Peyer's patch (tissue), 4 donors: Measurements from ENCODE around the gene BRAT1. TPM values are rescaled to one million over a fixed set of nuclear protein-coding genes. Genes with fewer than 3 reads are reported as not detected.
A peak's percentile ranks its signal among the peaks of the same experiment; 100 is the strongest.
"Not testable (repeated sequence)": the region's sequence is repeated elsewhere in the genome, so short reads cannot be mapped to it uniquely, and the experiment has no call there.

Source experiments
- DNase-seq, 3 donors: peaks; one replicate each; pipeline ENCODE4 v3.0.0-alpha.2; 2017 to 2019
- H3K27ac ChIP-seq, 4 donors: fragments of 200-600 bp; sonication (generic); one replicate each; pipeline ENCODE4 v1.5.1; 2016 to 2019
- H3K27me3 ChIP-seq, 2 donors: fragments of 200-600 bp; sonication (generic); one replicate each; pipeline ENCODE4 v1.5.1; 2019
- H3K36me3 ChIP-seq, 3 donors: fragments of 200-600 bp; sonication (generic); one replicate each; pipeline ENCODE4 v1.5.1; 2016 to 2019
- H3K4me1 ChIP-seq, 4 donors: fragments of 200-600 bp; sonication (generic); one replicate each; pipeline ENCODE4 v1.5.1; 2016 to 2019
- H3K4me3 ChIP-seq, 4 donors: fragments of 200-600 bp; sonication (generic); 1 replicate in 3 of 4; 2 replicates in 1 of 4; pipeline ENCODE4 v1.5.1; 2016 to 2019; ENCODE audit warnings: mild to moderate bottlenecking in 1 of 4
- H3K9me3 ChIP-seq, 4 donors: fragments of 200-600 bp; sonication (generic); one replicate each; pipeline ENCODE4 v1.5.1; 2016 to 2019; ENCODE audit warnings: mild to moderate bottlenecking in 1 of 4
- POLR2A ChIP-seq, 2 donors: fragments of 450-650 bp; IDR thresholded peaks; one replicate each; pipeline ENCODE4 v1.5.1; 2017; ENCODE audit warnings: antibody characterized with exemption in 2 of 2, mild to moderate bottlenecking in 2 of 2, moderate library complexity in 2 of 2
- total RNA-seq, 4 donors: library from RNA; depleted of rRNA; stranded (reverse); fragments of >200 nt; gene quantifications; one replicate each; pipeline ENCODE4 v1.1.0, GENCODE V29; 2016
- TF ChIP-seq, protein P1 (sequence below), 6 experiments: fragments of 450-650 bp in 4 of 6; fragments of 200-600 bp in 2 of 6; sonication (generic) in 1 of 6; IDR thresholded peaks; one replicate each; pipeline ENCODE4 v1.5.1; 2017 to 2019; ENCODE audit warnings: antibody characterized with exemption in 6 of 6, mild to moderate bottlenecking in 3 of 6, moderate library complexity in 1 of 6

BRAT1 gene
- total RNA-seq, 4 donors from 2014 or later: 43.3 to 73.3 (median 54.1) TPM

DNA sequence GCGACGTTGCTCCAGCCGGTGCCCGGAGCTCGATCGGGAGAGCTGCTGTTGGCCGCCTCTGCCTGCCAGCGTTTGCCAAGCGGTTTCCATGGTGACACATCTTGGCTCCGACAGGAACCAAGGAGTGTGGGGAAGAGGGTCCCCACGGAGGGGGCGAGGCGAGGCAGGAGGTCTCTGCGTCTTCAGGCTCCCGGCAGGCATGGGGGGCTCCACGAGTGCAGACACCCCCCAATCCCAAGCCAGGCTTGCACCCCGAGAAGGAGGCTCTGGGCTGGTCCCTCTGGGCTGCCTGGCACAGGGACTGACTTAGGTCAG is 23.6 kb downstream of the BRAT1 start:
- peak overlapping the region in 2 of 4 donors; percentile 49 to 81 for H3K27ac ChIP-seq
- peaks cover 0 to 13% (median 0%) of the 10 kb centered on the region in 3 donors for H3K36me3 ChIP-seq
- not testable (repeated sequence) for H3K9me3 ChIP-seq, H3K27me3 ChIP-seq, H3K4me3 ChIP-seq
- peaks cover 9 to 52% (median 44%) of the 10 kb centered on the region in 4 donors for H3K4me1 ChIP-seq
- peak in 1 of 3 donors; percentile 44 for DNase-seq

GRCh38 chr7:2530994-2531795 is 24.1 kb downstream of the BRAT1 start:
- not testable (repeated sequence) for H3K9me3 ChIP-seq, H3K4me3 ChIP-seq, DNase-seq, H3K27me3 ChIP-seq
- H3K36me3 ChIP-seq: peaks cover 0 to 18% (median 0%) of the 10 kb centered on the region in 3 donors
- H3K4me1 ChIP-seq: peaks cover 9 to 57% (median 45%) of the 10 kb centered on the region in 4 donors
- H3K27ac ChIP-seq: peak overlapping the region; percentile 81 to 99 (median 93)

- Histone ChIP-seq H3K36me3 (peaks cover 0 to 27% (median 0%) of the 10 kb centered on the region in 3 donors), H3K4me3 (peak overlapping the region in 1 of 4 donors; percentile 26), H3K4me1 (peaks cover 10 to 65% (median 48%) of the 10 kb centered on the region in 4 donors), H3K27ac (peak overlapping the region; percentile 81 to 99 (median 93)), H3K27me3 (no peaks in the 10 kb centered on the region), H3K9me3 (no peaks in the 10 kb centered on the region)
- TF ChIP-seq, protein P1, sequence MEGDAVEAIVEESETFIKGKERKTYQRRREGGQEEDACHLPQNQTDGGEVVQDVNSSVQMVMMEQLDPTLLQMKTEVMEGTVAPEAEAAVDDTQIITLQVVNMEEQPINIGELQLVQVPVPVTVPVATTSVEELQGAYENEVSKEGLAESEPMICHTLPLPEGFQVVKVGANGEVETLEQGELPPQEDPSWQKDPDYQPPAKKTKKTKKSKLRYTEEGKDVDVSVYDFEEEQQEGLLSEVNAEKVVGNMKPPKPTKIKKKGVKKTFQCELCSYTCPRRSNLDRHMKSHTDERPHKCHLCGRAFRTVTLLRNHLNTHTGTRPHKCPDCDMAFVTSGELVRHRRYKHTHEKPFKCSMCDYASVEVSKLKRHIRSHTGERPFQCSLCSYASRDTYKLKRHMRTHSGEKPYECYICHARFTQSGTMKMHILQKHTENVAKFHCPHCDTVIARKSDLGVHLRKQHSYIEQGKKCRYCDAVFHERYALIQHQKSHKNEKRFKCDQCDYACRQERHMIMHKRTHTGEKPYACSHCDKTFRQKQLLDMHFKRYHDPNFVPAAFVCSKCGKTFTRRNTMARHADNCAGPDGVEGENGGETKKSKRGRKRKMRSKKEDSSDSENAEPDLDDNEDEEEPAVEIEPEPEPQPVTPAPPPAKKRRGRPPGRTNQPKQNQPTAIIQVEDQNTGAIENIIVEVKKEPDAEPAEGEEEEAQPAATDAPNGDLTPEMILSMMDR (IDR thresholded peaks at IDR 0.05): no peak
- no peak for TF ChIP-seq POLR2A (IDR thresholded peaks at IDR 0.05)
- DNase-seq: peak in 2 of 3 donors; percentile 77 to 85
These were observed 25.0 kb downstream of the BRAT1 start for GRCh38 chr7:2530071-2530987.

DNA sequence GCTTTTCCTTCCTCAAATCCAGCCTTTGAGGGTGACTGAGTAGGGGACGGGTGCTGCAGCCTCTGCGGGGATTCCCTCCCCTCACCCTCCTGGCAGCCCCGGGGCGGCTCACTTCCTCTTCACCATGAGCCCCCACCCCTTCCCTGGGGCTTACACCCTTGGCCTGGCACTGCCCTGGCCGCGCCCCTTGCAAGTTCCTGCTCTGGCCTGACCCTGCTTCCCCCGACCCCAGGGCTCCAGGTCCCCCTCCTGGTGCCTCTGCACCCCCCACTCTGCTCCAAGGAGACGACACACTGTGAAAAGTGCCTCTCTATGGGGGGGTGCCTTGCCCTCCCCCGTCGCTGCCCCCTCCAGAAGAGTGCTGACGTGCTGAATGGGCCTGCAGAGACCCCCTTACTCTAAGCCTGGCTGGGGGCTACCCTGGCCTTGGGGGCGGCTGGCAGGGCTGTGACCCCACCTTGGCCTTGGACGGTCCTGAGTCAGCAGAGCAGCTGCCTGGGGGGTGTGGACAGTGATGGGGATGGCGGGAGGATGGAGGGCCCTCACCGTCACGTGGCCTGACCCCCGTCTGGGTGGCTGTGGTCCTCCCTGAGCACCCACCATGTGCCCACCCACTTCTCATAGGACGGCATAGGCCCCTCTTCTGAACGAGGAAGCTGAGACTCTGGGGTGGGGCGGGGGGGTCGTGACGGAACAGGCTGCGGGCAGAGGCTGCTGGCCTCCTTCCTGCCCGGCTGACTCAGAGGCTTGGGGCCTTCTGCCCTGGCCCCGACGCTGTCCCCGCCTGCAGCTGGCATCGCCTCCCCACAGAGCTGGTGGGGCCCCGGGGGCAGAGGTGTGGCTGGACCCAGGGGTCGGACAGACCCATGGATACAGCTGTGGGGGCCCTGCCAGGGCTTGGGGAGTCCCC is 25.9 kb downstream of the BRAT1 start:
- peaks cover 0 to 32% (median 0%) of the 10 kb centered on the region in 3 donors for H3K36me3 ChIP-seq
- peak overlapping the region; percentile 81 to 99 (median 93) for H3K27ac ChIP-seq
- H3K27me3 ChIP-seq: no peaks in the 10 kb centered on the region
- DNase-seq: peak; percentile 73 to 93 (median 91)
- H3K4me1 ChIP-seq: peaks cover 12 to 74% (median 52%) of the 10 kb centered on the region in 4 donors
- H3K4me3 ChIP-seq: peak overlapping the region in 1 of 4 donors; percentile 26
- TF ChIP-seq, protein P1 (IDR thresholded peaks at IDR 0.05): no peak
- peak in 1 of 2 donors; percentile 34 for TF ChIP-seq POLR2A (IDR thresholded peaks at IDR 0.05)
- H3K9me3 ChIP-seq: no peaks in the 10 kb centered on the region

DNA sequence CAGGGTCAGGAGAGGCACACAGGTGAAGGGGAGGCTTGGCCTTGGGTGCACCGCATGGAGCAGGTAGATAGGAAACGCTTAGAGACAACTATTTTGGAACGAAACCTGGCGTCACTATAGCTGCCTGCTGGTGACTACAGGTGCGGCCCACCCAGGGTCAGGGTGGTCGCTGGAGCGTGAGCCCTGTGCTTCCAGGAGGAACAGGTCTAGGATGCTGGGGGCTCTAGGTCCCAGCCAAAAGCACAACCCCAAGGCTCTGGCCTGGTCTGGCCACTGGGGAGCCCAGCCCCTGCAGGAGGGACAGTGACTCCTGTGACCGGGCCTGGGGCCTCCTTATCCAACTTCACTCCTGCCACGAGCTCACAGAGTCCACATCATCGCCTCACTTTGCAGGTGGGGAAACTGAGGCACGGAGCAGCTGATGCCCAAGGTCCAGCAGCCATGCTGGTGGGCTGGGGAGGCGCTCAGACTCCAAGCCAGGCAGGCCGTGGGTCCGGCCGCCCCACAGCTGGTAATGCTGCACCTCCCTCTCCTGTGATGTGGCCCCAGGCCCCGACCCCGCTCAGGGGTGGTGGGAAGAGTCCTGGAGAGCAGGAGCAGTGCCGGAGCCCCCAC is 26.7 kb downstream of the BRAT1 start:
- no peak for DNase-seq
- no peaks in the 10 kb centered on the region for H3K9me3 ChIP-seq
- H3K27ac ChIP-seq: peak overlapping the region; percentile 81 to 99 (median 93)
- TF ChIP-seq, protein P1 (IDR thresholded peaks at IDR 0.05): no peak
- TF ChIP-seq POLR2A (IDR thresholded peaks at IDR 0.05): no peak
- H3K36me3 ChIP-seq: peaks cover 0 to 32% (median 0%) of the 10 kb centered on the region in 3 donors
- no peak overlapping the region for H3K4me3 ChIP-seq
- peaks cover 12 to 82% (median 60%) of the 10 kb centered on the region in 4 donors for H3K4me1 ChIP-seq
- no peaks in the 10 kb centered on the region for H3K27me3 ChIP-seq
